Common myeloid progenitor, CD34-positive (primary cell): Measurements from ENCODE around the gene CA10.

Source experiments
- CTCF ChIA-PET: fragments of 350-600 bp; sonication (Branson Sonifier 250); formaldehyde crosslinking; loops from one replicate; lab custom pipeline; 2021; ENCODE audit warnings: antibody characterized with exemption; lab: Charles Lee
- POLR2A ChIA-PET: fragments of 350-600 bp; sonication (Branson Sonifier 250); formaldehyde crosslinking; loops from one replicate; lab custom pipeline; 2021; ENCODE audit warnings: antibody characterized with exemption; lab: Charles Lee
- DNase-seq, 3 donors: peaks; one replicate each; pipeline versions ENCODE4 v3.0.0 to v3.0.0-alpha.2; 2013
- H3K27ac ChIP-seq, 2 experiments: 1 replicate in 1 of 2; 2 replicates in 1 of 2; pipeline ENCODE4 v1.7.0; 2013; ENCODE audit warnings: inconsistent platforms in 2 of 2, low read length in 2 of 2, mild to moderate bottlenecking in 2 of 2, low read depth in 1 of 2, moderate library complexity in 1 of 2; ENCODE audit not compliant: severe bottlenecking in 2 of 2, insufficient read depth in 1 of 2, poor library complexity in 1 of 2
- H3K27me3 ChIP-seq, 5 experiments: replicated peaks in 2 of 5; 1 replicate in 3 of 5; 2 replicates in 2 of 5; pipeline versions ENCODE4 v1.6.1 to v1.7.0; 2013; ENCODE audit warnings: low read length in 4 of 5, mild to moderate bottlenecking in 2 of 5, moderate library complexity in 2 of 5, inconsistent platforms in 1 of 5; ENCODE audit not compliant: insufficient read depth in 5 of 5, control insufficient read depth in 4 of 5
- H3K36me3 ChIP-seq, 4 experiments: 1 replicate in 2 of 4; 2 replicates in 2 of 4; pipeline versions ENCODE4 v1.6.1 to v1.7.0; 2013; ENCODE audit warnings: low read length in 3 of 4, control low read depth in 1 of 4, mild to moderate bottlenecking in 1 of 4; ENCODE audit not compliant: control insufficient read depth in 4 of 4, insufficient read depth in 4 of 4
- H3K4me1 ChIP-seq, 4 experiments: 1 replicate in 3 of 4; 2 replicates in 1 of 4; pipeline versions ENCODE4 v1.6.1 to v1.7.1; 2013; ENCODE audit warnings: low read length in 3 of 4, mild to moderate bottlenecking in 3 of 4, control low read depth in 1 of 4, inconsistent platforms in 1 of 4, moderate library complexity in 1 of 4; ENCODE audit not compliant: control insufficient read depth in 4 of 4, insufficient read depth in 4 of 4; ENCODE audit errors: control extremely low read depth in 1 of 4
- H3K4me3 ChIP-seq, 7 experiments: 1 replicate in 4 of 7; 2 replicates in 3 of 7; pipeline versions ENCODE4 v1.5.1 to v1.7.0; 2013; ENCODE audit warnings: mild to moderate bottlenecking in 7 of 7, low read length in 6 of 7, moderate library complexity in 6 of 7, inconsistent platforms in 2 of 7, low read depth in 2 of 7, control low read depth in 1 of 7; ENCODE audit not compliant: insufficient read depth in 4 of 7, control insufficient read depth in 1 of 7; ENCODE audit errors: extremely low read depth in 1 of 7
- H3K9me3 ChIP-seq, 5 experiments: 1 replicate in 4 of 5; 2 replicates in 1 of 5; pipeline versions ENCODE4 v1.6.1 to v1.7.1; 2013; ENCODE audit warnings: low read length in 4 of 5, mild to moderate bottlenecking in 2 of 5, inconsistent platforms in 1 of 5, low read depth in 1 of 5, moderate library complexity in 1 of 5; ENCODE audit not compliant: control insufficient read depth in 4 of 5, insufficient read depth in 2 of 5; ENCODE audit errors: control extremely low read depth in 1 of 5
- WGBS: methylation state at CpG from one replicate; pipeline ENCODE4 v1.1.5; 2013; ENCODE audit not compliant: insufficient coverage; 5-methylcytosine and 5-hydroxymethylcytosine counted together

CA10 gene

GRCh38 chr17:51618476-51618875, 540.0 kb downstream of the CA10 start:
- H3K9me3 ChIP-seq = no peaks in the 10 kb centered on the region
- H3K4me1 ChIP-seq = no peaks in the 10 kb centered on the region
- no peaks in the 10 kb centered on the region for H3K36me3 ChIP-seq
- peaks cover 0 to 6% (median 2%) of the 10 kb centered on the region in 5 experiments for H3K27me3 ChIP-seq
- no peak overlapping the region for H3K27ac ChIP-seq
- H3K4me3 ChIP-seq = no peak overlapping the region
- DNase-seq = no peak
- WGBS = 67% methylated on average over 1 of the region's 1 CpG
- ChIA-PET CTCF (no interaction called here), POLR2A (no interaction called here)

DNA sequence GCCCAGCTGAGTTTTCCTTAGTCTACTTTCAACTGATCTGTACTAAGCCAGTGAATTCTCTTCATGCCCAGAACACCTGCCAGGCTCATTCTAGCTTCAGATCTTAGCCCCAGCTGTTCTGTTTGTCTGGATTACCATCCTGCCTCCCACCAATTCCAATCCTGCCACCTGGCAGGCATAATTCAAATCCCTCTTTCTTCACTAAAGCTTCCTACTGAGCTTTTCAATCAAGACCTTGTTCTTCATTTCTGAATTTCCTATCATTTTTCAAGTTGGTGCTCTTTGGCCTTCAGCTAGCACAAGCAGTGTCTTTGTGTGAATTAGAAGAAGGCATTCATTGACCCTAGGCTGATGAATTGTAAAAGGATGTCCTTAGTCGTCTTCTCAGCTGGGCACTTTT, 540.5 kb downstream of the CA10 start:
- no peaks in the 10 kb centered on the region for H3K36me3 ChIP-seq
- no peak overlapping the region for H3K27ac ChIP-seq
- peaks cover 0 to 6% (median 2%) of the 10 kb centered on the region in 5 experiments for H3K27me3 ChIP-seq
- ChIA-PET POLR2A (no interaction called here), CTCF (no interaction called here)
- WGBS = no CpG with 5 or more reads among the region's 1 CpG
- DNase-seq = no peak
- H3K4me3 ChIP-seq = no peak overlapping the region
- no peaks in the 10 kb centered on the region for H3K9me3 ChIP-seq
- no peaks in the 10 kb centered on the region for H3K4me1 ChIP-seq

- Histone ChIP-seq H3K4me3 (no peak overlapping the region), H3K4me1 (no peaks in the 10 kb centered on the region), H3K36me3 (no peaks in the 10 kb centered on the region), H3K9me3 (no peaks in the 10 kb centered on the region), H3K27ac (no peak overlapping the region), H3K27me3 (peaks cover 0 to 2% (median 0%) of the 10 kb centered on the region in 5 experiments)
- DNase-seq = no peak
- ChIA-PET POLR2A (no interaction called here), CTCF (no interaction called here)
- no CpG with 5 or more reads among the region's 1 CpG for WGBS
These were observed 545.3 kb downstream of the CA10 start for GRCh38 chr17:51613255-51613654.

- WGBS = 94% methylated on average over 2 of the region's 3 CpGs
- Histone ChIP-seq H3K4me1 (no peaks in the 10 kb centered on the region), H3K9me3 (no peaks in the 10 kb centered on the region), H3K27ac (no peak overlapping the region), H3K36me3 (no peaks in the 10 kb centered on the region), H3K27me3 (no peaks in the 10 kb centered on the region), H3K4me3 (no peak overlapping the region)
- no peak for DNase-seq
- ChIA-PET CTCF (no interaction called here), POLR2A (no interaction called here)
These were observed 545.8 kb downstream of the CA10 start for GRCh38 chr17:51612692-51613091.

- Histone ChIP-seq H3K36me3 (no peaks in the 10 kb centered on the region), H3K27me3 (no peaks in the 10 kb centered on the region), H3K4me1 (no peaks in the 10 kb centered on the region), H3K27ac (no peak overlapping the region), H3K4me3 (no peak overlapping the region), H3K9me3 (no peaks in the 10 kb centered on the region)
- 61% methylated on average over 6 of the region's 6 CpGs for WGBS
- ChIA-PET POLR2A (no interaction called here), CTCF (no interaction called here)
- DNase-seq = no peak
These were observed 546.9 kb downstream of the CA10 start for GRCh38 chr17:51611585-51611984.

- ChIA-PET POLR2A (no interaction called here), CTCF (no interaction called here)
- no peaks in the 10 kb centered on the region for H3K36me3 ChIP-seq
- no peaks in the 10 kb centered on the region for H3K27me3 ChIP-seq
- DNase-seq = no peak
- no peak overlapping the region for H3K4me3 ChIP-seq
- WGBS = 100% methylated on average over 5 of the region's 5 CpGs
- no peak overlapping the region for H3K27ac ChIP-seq
- no peaks in the 10 kb centered on the region for H3K9me3 ChIP-seq
- H3K4me1 ChIP-seq = no peaks in the 10 kb centered on the region
These were observed 547.7 kb downstream of the CA10 start for GRCh38 chr17:51610834-51611233.

- ChIA-PET POLR2A (no interaction called here), CTCF (no interaction called here)
- 94% methylated on average over 3 of the region's 4 CpGs for WGBS
These were observed 548.4 kb downstream of the CA10 start for GRCh38 chr17:51610155-51610554.

More at GRCh38 chr17:51610155-51610554, 548.4 kb downstream of the CA10 start:
- no peak for DNase-seq
- no peaks in the 10 kb centered on the region for H3K36me3 ChIP-seq
- H3K9me3 ChIP-seq = no peaks in the 10 kb centered on the region
- H3K4me3 ChIP-seq = no peak overlapping the region
- H3K4me1 ChIP-seq = no peaks in the 10 kb centered on the region
- no peak overlapping the region for H3K27ac ChIP-seq
- no peaks in the 10 kb centered on the region for H3K27me3 ChIP-seq
